Coronary artery (tissue), 2 donors: ENCODE data around the gene CSNK1A1.
A peak's percentile ranks its signal among the peaks of the same experiment; 100 is the strongest.

Source experiments
- DNase-seq: peaks from one replicate; pipeline ENCODE4 v3.0.0-alpha.2; 2017; ENCODE audit warnings: low spot score
- H3K27ac ChIP-seq, 2 donors: fragments of 200-600 bp; sonication (generic); one replicate each; pipeline ENCODE4 v1.5.1; 2016 to 2019
- H3K4me3 ChIP-seq: fragments of 200-600 bp; sonication (generic); 2 replicates; pipeline ENCODE4 v1.5.1; 2016; ENCODE audit warnings: mild to moderate bottlenecking, moderate library complexity
- CTCF ChIP-seq: fragments of 200-600 bp; sonication (generic); IDR thresholded peaks from one replicate; pipeline ENCODE4 v1.5.1; 2019; ENCODE audit warnings: antibody characterized with exemption

Gene CSNK1A1

GRCh38 chr5:149581931-149582768, 30.9 kb upstream of the CSNK1A1 start:
- no peak for DNase-seq
- Histone ChIP-seq H3K27ac (peak overlapping the region; percentile 71 to 91), H3K4me3 (peak overlapping the region; percentile 88)
- TF ChIP-seq CTCF = no peak

GRCh38 chr5:149581192-149581861, 30.1 kb upstream of the CSNK1A1 start, which contains the start of gene ARHGEF37:
ARHGEF37 (plus strand) TSS chr5:149581498; CDS start chr5:149597770, 16,272 bp downstream.
- peak within 1 kb of the TSS; percentile 71 to 91 for H3K27ac ChIP-seq
- no peak for TF ChIP-seq CTCF
- peak within 1 kb of the TSS; percentile 88 for H3K4me3 ChIP-seq
- DNase-seq = peak; percentile 89

GRCh38 chr5:149580808-149581191, 29.6 kb upstream of the CSNK1A1 start:
- H3K27ac ChIP-seq = peak overlapping the region; percentile 71 to 91
- H3K4me3 ChIP-seq = peak overlapping the region; percentile 88
- DNase-seq = no peak
- no peak for TF ChIP-seq CTCF

GRCh38 chr5:149578896-149579295, 27.7 kb upstream of the CSNK1A1 start:
- no peak overlapping the region for H3K4me3 ChIP-seq
- DNase-seq = no peak
- peak overlapping the region in 1 of 2 donors; percentile 23 for H3K27ac ChIP-seq
- TF ChIP-seq CTCF = no peak

- TF ChIP-seq CTCF = no peak
- Histone ChIP-seq H3K27ac (no peak overlapping the region), H3K4me3 (no peak overlapping the region)
- DNase-seq = no peak
Measured at GRCh38 chr5:149576021-149576420, 24.8 kb upstream of the CSNK1A1 start.

GRCh38 chr5:149575131-149575530, 23.9 kb upstream of the CSNK1A1 start:
- no peak for TF ChIP-seq CTCF
- no peak for DNase-seq
- Histone ChIP-seq H3K27ac (no peak overlapping the region), H3K4me3 (no peak overlapping the region)
